Neuronal stem cell (in vitro differentiated cells): ENCODE data around the gene A2ML1.

Experiments
- DNase-seq: peaks from one replicate; pipeline ENCODE4 v3.0.0-alpha.2; 2013; ENCODE audit warnings: low spot score
- H2AFZ ChIP-seq: one replicate; pipeline ENCODE4 v1.6.1; 2013; ENCODE audit warnings: mild to moderate bottlenecking, low read length, inconsistent platforms
- H2AK5ac ChIP-seq: 2 replicates; pipeline ENCODE4 v1.6.1; 2013; ENCODE audit warnings: low read depth, mild to moderate bottlenecking, inconsistent platforms, low read length, moderate library complexity, mixed read lengths
- H2BK120ac ChIP-seq: 2 replicates; pipeline ENCODE4 v1.6.1; 2013; ENCODE audit warnings: low read depth, mild to moderate bottlenecking, inconsistent platforms, low read length, moderate library complexity, mixed read lengths
- H2BK12ac ChIP-seq: one replicate; pipeline ENCODE4 v1.6.1; 2013; ENCODE audit warnings: low read length, inconsistent platforms
- H2BK15ac ChIP-seq: 2 replicates; pipeline ENCODE4 v1.6.1; 2013; ENCODE audit warnings: mild to moderate bottlenecking, low read length, inconsistent platforms, mixed read lengths
- H2BK5ac ChIP-seq: one replicate; pipeline ENCODE4 v1.6.1; 2013; ENCODE audit warnings: inconsistent platforms, mild to moderate bottlenecking, low read length, moderate library complexity
- H3K14ac ChIP-seq: one replicate; pipeline ENCODE4 v1.6.1; 2013; ENCODE audit warnings: low read length, inconsistent platforms
- H3K18ac ChIP-seq: 2 replicates; pipeline ENCODE4 v1.6.1; 2013; ENCODE audit warnings: low read length, inconsistent platforms
- H3K23ac ChIP-seq: 2 replicates; pipeline ENCODE4 v1.6.1; 2013; ENCODE audit warnings: low read depth, mild to moderate bottlenecking, mixed read lengths, low read length, inconsistent platforms; ENCODE audit not compliant: poor library complexity
- H3K27ac ChIP-seq: replicated peaks from 3 replicates; pipeline ENCODE4 v1.5.1; 2013; ENCODE audit warnings: low read length, inconsistent platforms
- H3K27me3 ChIP-seq, 3 experiments: 2 replicates each; pipeline ENCODE4 v1.6.1; 2013; ENCODE audit warnings: low read length in 3 of 3, mild to moderate bottlenecking in 2 of 3, inconsistent platforms in 1 of 3, low read depth in 1 of 3, mixed read lengths in 1 of 3, moderate library complexity in 1 of 3; ENCODE audit not compliant: control insufficient read depth in 3 of 3, insufficient read depth in 3 of 3
- H3K36me3 ChIP-seq, 2 donors: replicated peaks in 1 of 2; 2 replicates each; pipeline ENCODE4 v1.6.1; 2013; ENCODE audit warnings: low read length in 2 of 2; ENCODE audit not compliant: control insufficient read depth in 2 of 2, insufficient read depth in 2 of 2
- H3K4ac ChIP-seq: 2 replicates; pipeline ENCODE4 v1.6.1; 2013; ENCODE audit warnings: inconsistent platforms, mild to moderate bottlenecking, low read length, moderate library complexity
- H3K4me1 ChIP-seq, 2 donors: 1 replicate in 1 of 2; 2 replicates in 1 of 2; pipeline ENCODE4 v1.6.1; 2013; ENCODE audit warnings: low read length in 2 of 2, low read depth in 1 of 2; ENCODE audit not compliant: control insufficient read depth in 2 of 2, insufficient read depth in 1 of 2
- H3K4me2 ChIP-seq: one replicate; pipeline ENCODE4 v1.6.1; 2013; ENCODE audit warnings: mild to moderate bottlenecking, low read length, inconsistent platforms; ENCODE audit not compliant: insufficient read depth, poor library complexity, severe bottlenecking
- H3K4me3 ChIP-seq, 2 donors: 2 replicates each; pipeline ENCODE4 v1.5.1; 2013; ENCODE audit warnings: low read length in 2 of 2, mild to moderate bottlenecking in 2 of 2, inconsistent platforms in 1 of 2, moderate library complexity in 1 of 2
- H3K79me1 ChIP-seq: one replicate; pipeline ENCODE4 v1.6.1; 2013; ENCODE audit warnings: low read depth, mild to moderate bottlenecking, inconsistent platforms, low read length, moderate library complexity
- H3K9ac ChIP-seq: one replicate; pipeline ENCODE4 v1.6.1; 2013; ENCODE audit warnings: mild to moderate bottlenecking, low read depth, low read length, inconsistent platforms; ENCODE audit not compliant: poor library complexity
- H3K9me3 ChIP-seq, 2 donors: replicated peaks in 1 of 2; 2 replicates each; pipeline versions ENCODE3 to v1.6.1; 2013; ENCODE audit warnings: low read length in 2 of 2, mild to moderate bottlenecking in 2 of 2, inconsistent platforms in 1 of 2, low read depth in 1 of 2, mixed read lengths in 1 of 2, moderate library complexity in 1 of 2; ENCODE audit not compliant: control insufficient read depth in 2 of 2, insufficient read depth in 1 of 2
- H4K8ac ChIP-seq: one replicate; pipeline ENCODE4 v1.6.1; 2013; ENCODE audit warnings: low read depth, mild to moderate bottlenecking, inconsistent platforms, low read length, moderate library complexity
- H4K91ac ChIP-seq: one replicate; pipeline ENCODE4 v1.6.1; 2013; ENCODE audit warnings: low read length, low read depth, mild to moderate bottlenecking, inconsistent platforms; ENCODE audit not compliant: poor library complexity
- WGBS, 2 donors: extraction: QIAGEN DNeasy Blood & Tissue Kit; methylation state at CpG; one replicate each; pipeline ENCODE4 v1.1.7; 2013; ENCODE audit warnings: missing lambda C conversion rate in 2 of 2, mixed read lengths in 1 of 2; ENCODE audit not compliant: insufficient read length in 2 of 2, insufficient replicate concordance in 1 of 2; ENCODE audit errors: extremely low coverage in 2 of 2; 5-methylcytosine and 5-hydroxymethylcytosine counted together

The A2ML1 gene

GRCh38 chr12:8922544-8922943, 100.1 kb downstream of the A2ML1 start:
- Histone ChIP-seq H2AK5ac (no peak overlapping the region), H4K8ac (no peak overlapping the region), H2BK12ac (no peak overlapping the region), H3K4me1 (no peaks in the 10 kb centered on the region), H2BK15ac (no peak overlapping the region), H2BK120ac (no peak overlapping the region), H4K91ac (no peak overlapping the region), H3K18ac (no peak overlapping the region), H3K79me1 (peaks cover 2% of the 10 kb centered on the region), H3K9me3 (no peaks in the 10 kb centered on the region), H3K4me2 (no peak overlapping the region), H3K27me3 (no peaks in the 10 kb centered on the region), H3K4ac (no peak overlapping the region), H3K14ac (no peak overlapping the region), H2AFZ (no peak overlapping the region), H3K4me3 (no peak overlapping the region), H3K36me3 (peaks cover 20 to 88% of the 10 kb centered on the region in 2 donors), H2BK5ac (no peak overlapping the region), H3K23ac (no peak overlapping the region), H3K9ac (no peak overlapping the region), H3K27ac (no peak overlapping the region)
- DNase-seq: no peak
- no CpG with 5 or more reads among the region's 5 CpGs for WGBS, 2 donors
